Measurements from ENCODE around the gene LEF1. TPM values are rescaled to one million over a fixed set of nuclear protein-coding genes. Genes with fewer than 3 reads are reported as not detected.

The LEF1 gene
- total and polyA plus RNA-seq, 9 of the 15 experiments (the other 6 are each of a cell fraction or from before 2014, with no cell fraction given): 15.1 to 81.1 (median 29.7) TPM

- DNase-seq (ENCODE audit: extremely low read depth in 1 of 4, low spot score in 3 of 4) (no peak), FAIRE-seq (no peak), ATAC-seq (no peak)
- no peaks in the 10 kb centered on the region for H4K20me1 ChIP-seq (replicated peaks; ENCODE audit: control insufficient read depth, insufficient read depth, low read length)
- no peak overlapping the region for H2AFZ ChIP-seq (ENCODE audit: low read depth, low read length)
- H3K36me3 ChIP-seq (ENCODE audit: control insufficient read depth, insufficient read depth, low read length): no peaks in the 10 kb centered on the region
- H3K4me2 ChIP-seq (ENCODE audit: insufficient read depth, low read length): no peak overlapping the region
- H3K9me1 ChIP-seq (ENCODE audit: control insufficient read depth, insufficient read depth, low read length): no peaks in the 10 kb centered on the region
- no peak overlapping the region for H3K9ac ChIP-seq (ENCODE audit: insufficient read depth in 1 of 2, low read depth in 2 of 2, low read length in 2 of 2)
- no peak overlapping the region for H3K4me3 ChIP-seq
- in situ Hi-C loops (cut with MboI) (no loop called here), intact Hi-C loops (cut with micrococcal nuclease) (no loop called here)
- H3K79me2 ChIP-seq (ENCODE audit: control insufficient read depth, insufficient read depth, low read length): no peaks in the 10 kb centered on the region
- H3K9me3 ChIP-seq (replicated peaks; ENCODE audit: control insufficient read depth, insufficient read depth, low read depth, low read length): no peaks in the 10 kb centered on the region
- CTCF ChIA-PET (ENCODE audit: low intra/inter-chr PET ratio): no interaction called here
- H3K4me1 ChIP-seq (replicated peaks in 1 of 2; ENCODE audit: control insufficient read depth in 2 of 2, insufficient read depth in 2 of 2, low read length in 2 of 2): no peaks in the 10 kb centered on the region
- no TSS peak for BruUV-seq (replicated peaks)
- TF ChIP-seq SNIP1 (IDR thresholded peaks at IDR 0.05; ENCODE audit: low read depth) (no peak), RBM25 (IDR thresholded peaks at IDR 0.05; ENCODE audit: low read depth, low read length, severe bottlenecking) (peak; percentile 56), SREBF2 (CRISPR knock-in tag; IDR thresholded peaks at IDR 0.05) (no peak), BCOR (IDR thresholded peaks at IDR 0.05) (peak; percentile 43; the same call in 1 of the 2 replicates), ZNF507 (tag; conservative IDR thresholded peaks at IDR 0.05) (no peak), ZNF124 (CRISPR knock-in tag; IDR thresholded peaks at IDR 0.05) (no peak), CEBPB (tag; IDR thresholded peaks at IDR 0.05) (no peak), LEF1 (IDR thresholded peaks at IDR 0.05) (no peak), MTF1 (CRISPR knock-in tag; IDR thresholded peaks at IDR 0.05; ENCODE audit: borderline replicate concordance) (no peak), CHD1 (IDR thresholded peaks at IDR 0.05; ENCODE audit: low read length) (no peak), ZNF655 (CRISPR knock-in tag; IDR thresholded peaks at IDR 0.05) (no peak), TEAD2 (tag; IDR thresholded peaks at IDR 0.05) (no peak), RBBP5 (IDR thresholded peaks at IDR 0.05; ENCODE audit: borderline replicate concordance, insufficient read depth, low read length, poor library complexity, severe bottlenecking) (no peak)
- POLR2A ChIA-PET: no interaction called here
- WGBS (ENCODE audit: insufficient coverage, low coverage, missing lambda C conversion rate): 52% methylated on average over 4 of the region's 4 CpGs
- no peak overlapping the region for H3K27ac ChIP-seq (ENCODE audit: extremely low read depth, low read depth, low read length)
- H3K27me3 ChIP-seq (ENCODE audit: control insufficient read depth in 2 of 2, insufficient read depth in 2 of 2, low read length in 2 of 2): no peaks in the 10 kb centered on the region
These were observed 46.3 kb upstream of the LEF1 start for GRCh38 chr4:108215055-108215454.

All from K562 (cell line).